GM12875 (cell line): ENCODE data around the gene PTPRF.

ENCODE experiments used
- H3K4me3 ChIP-seq: one replicate; pipeline ENCODE4 v1.5.1; 2011; ENCODE audit warnings: low read depth, low read length, control low read depth
- CTCF ChIP-seq: IDR thresholded peaks from 2 replicates; pipeline ENCODE4 v1.5.1; 2011; ENCODE audit warnings: low read depth, mild to moderate bottlenecking, control low read depth, inconsistent platforms, low read length, moderate library complexity, borderline replicate concordance; ENCODE audit not compliant: insufficient read depth

PTPRF gene

GRCh38 chr1:43538143-43538487 lies 7.4 kb downstream of the PTPRF start:
- H3K4me3 ChIP-seq = no peak overlapping the region
- TF ChIP-seq CTCF = no peak

GRCh38 chr1:43538969-43539368 lies 8.3 kb downstream of the PTPRF start:
- no peak for TF ChIP-seq CTCF
- H3K4me3 ChIP-seq = no peak overlapping the region

- TF ChIP-seq CTCF = no peak
- no peak overlapping the region for H3K4me3 ChIP-seq
Measured at GRCh38 chr1:43539726-43540434, 9.2 kb downstream of the PTPRF start.

GRCh38 chr1:43540653-43541071 lies 10.0 kb downstream of the PTPRF start:
- no peak for TF ChIP-seq CTCF
- no peak overlapping the region for H3K4me3 ChIP-seq

- H3K4me3 ChIP-seq = no peak overlapping the region
- TF ChIP-seq CTCF = no peak
Measured at GRCh38 chr1:43541141-43541540, 10.5 kb downstream of the PTPRF start.

GRCh38 chr1:43541721-43542401 lies 11.2 kb downstream of the PTPRF start:
- TF ChIP-seq CTCF = no peak

More at GRCh38 chr1:43541721-43542401, 11.2 kb downstream of the PTPRF start:
- no peak overlapping the region for H3K4me3 ChIP-seq
